Erythroblast (primary cell): ENCODE measurements around the gene PRL.

ENCODE experiments used
- DNase-seq, 2 experiments: peaks; one replicate each; lab custom pipeline; 2025; lab: John Stamatoyannopoulos, UW
- GATA1 ChIP-seq: IDR thresholded peaks from 2 replicates; pipeline ENCODE4 v1.6.1; 2011; ENCODE audit warnings: low read depth, mild to moderate bottlenecking, control low read depth, low read length, moderate library complexity
- POLR2A ChIP-seq: IDR thresholded peaks from 2 replicates; pipeline ENCODE4 v1.6.1; 2011; ENCODE audit warnings: mild to moderate bottlenecking, low read length

Gene PRL

GRCh38 chr6:22254886-22255285 lies 42.0 kb downstream of the PRL start:
- DNase-seq, result no peak
- TF ChIP-seq POLR2A, result no peak
- TF ChIP-seq GATA1, result no peak

GRCh38 chr6:22253955-22254655 lies 42.7 kb downstream of the PRL start:
- DNase-seq, result no peak
- no peak for TF ChIP-seq GATA1
- TF ChIP-seq POLR2A, result no peak

GRCh38 chr6:22251348-22251747 lies 45.5 kb downstream of the PRL start:
- no peak for TF ChIP-seq POLR2A
- no peak for TF ChIP-seq GATA1
- DNase-seq, result no peak

GRCh38 chr6:22250486-22250885 lies 46.4 kb downstream of the PRL start:
- TF ChIP-seq POLR2A (no peak), GATA1 (no peak)
- DNase-seq, result no peak

GRCh38 chr6:22249711-22250350 lies 47.0 kb downstream of the PRL start:
- DNase-seq, result no peak
- TF ChIP-seq GATA1 (no peak), POLR2A (no peak)

GRCh38 chr6:22248513-22249308 lies 48.1 kb downstream of the PRL start:
- TF ChIP-seq POLR2A, result no peak
- TF ChIP-seq GATA1, result no peak
- no peak for DNase-seq

GRCh38 chr6:22247916-22248482 lies 48.8 kb downstream of the PRL start:
- DNase-seq, result no peak
- TF ChIP-seq POLR2A, result no peak
- TF ChIP-seq GATA1, result no peak

- no peak for DNase-seq
- TF ChIP-seq GATA1 (no peak), POLR2A (no peak)
Measured at GRCh38 chr6:22240025-22240424, 56.8 kb downstream of the PRL start.

GRCh38 chr6:22239261-22239921 lies 57.4 kb downstream of the PRL start:
- TF ChIP-seq POLR2A (no peak), GATA1 (no peak)
- no peak for DNase-seq

GRCh38 chr6:22238861-22239260 lies 58.0 kb downstream of the PRL start:
- TF ChIP-seq POLR2A (no peak), GATA1 (no peak)
- DNase-seq, result peak in 1 of 2 experiments; percentile 1

GRCh38 chr6:22237526-22237925 lies 59.3 kb downstream of the PRL start:
- TF ChIP-seq POLR2A (no peak), GATA1 (no peak)
- no peak for DNase-seq
